Omental fat pad (tissue), 4 donors: ENCODE data around the gene DNAH11. TPM values are rescaled to one million over a fixed set of nuclear protein-coding genes. Genes with fewer than 3 reads are reported as not detected.
"Not testable (repeated sequence)": the region's sequence is repeated elsewhere in the genome, so short reads cannot be mapped to it uniquely, and the experiment has no call there.

ENCODE experiments used
- ATAC-seq: fragments of 150-250 bp; one replicate; pipeline ENCODE4 v1.9.1; 2016; ENCODE audit warnings: mild to moderate bottlenecking, moderate library complexity; ENCODE audit not compliant: low FRiP score
- DNase-seq: peaks from one replicate; pipeline ENCODE4 v3.0.0-alpha.2; 2019; ENCODE audit warnings: low spot score
- total RNA-seq, 4 donors: library from RNA; depleted of rRNA; stranded (reverse); fragments of >200 nt; gene quantifications; one replicate each; pipeline ENCODE4 v1.1.0, GENCODE V29; 2016
- TF ChIP-seq, protein P1 (sequence below), 3 donors: fragments of 450-650 bp; IDR thresholded peaks; one replicate each; pipeline ENCODE4 v1.5.1; 2016 to 2017; ENCODE audit warnings: antibody characterized with exemption in 3 of 3, mild to moderate bottlenecking in 3 of 3, moderate library complexity in 2 of 3

DNAH11 gene
- total RNA-seq, 4 donors from 2014 or later, result 0.32 to 0.88 (median 0.49) TPM

DNA sequence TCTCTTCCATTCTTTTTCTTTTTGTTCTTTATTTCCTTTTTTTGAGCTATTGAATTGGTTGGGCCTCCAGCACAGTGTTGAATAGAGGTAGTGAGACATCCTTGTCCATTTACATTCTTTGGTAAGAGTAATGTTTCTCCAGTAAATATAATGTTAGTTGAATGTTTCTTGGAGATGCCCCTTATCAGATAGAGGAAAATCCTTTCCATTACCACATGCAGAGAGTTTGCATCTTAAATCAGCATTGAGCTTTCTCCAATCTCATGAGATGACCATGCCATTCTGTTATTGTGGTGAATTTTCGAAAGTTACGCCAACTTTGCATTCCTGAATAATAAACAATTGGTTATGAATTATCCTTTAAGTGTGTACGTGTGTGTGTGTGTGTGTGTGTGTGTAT, 127.7 kb downstream of the DNAH11 start:
- TF ChIP-seq, protein P1, sequence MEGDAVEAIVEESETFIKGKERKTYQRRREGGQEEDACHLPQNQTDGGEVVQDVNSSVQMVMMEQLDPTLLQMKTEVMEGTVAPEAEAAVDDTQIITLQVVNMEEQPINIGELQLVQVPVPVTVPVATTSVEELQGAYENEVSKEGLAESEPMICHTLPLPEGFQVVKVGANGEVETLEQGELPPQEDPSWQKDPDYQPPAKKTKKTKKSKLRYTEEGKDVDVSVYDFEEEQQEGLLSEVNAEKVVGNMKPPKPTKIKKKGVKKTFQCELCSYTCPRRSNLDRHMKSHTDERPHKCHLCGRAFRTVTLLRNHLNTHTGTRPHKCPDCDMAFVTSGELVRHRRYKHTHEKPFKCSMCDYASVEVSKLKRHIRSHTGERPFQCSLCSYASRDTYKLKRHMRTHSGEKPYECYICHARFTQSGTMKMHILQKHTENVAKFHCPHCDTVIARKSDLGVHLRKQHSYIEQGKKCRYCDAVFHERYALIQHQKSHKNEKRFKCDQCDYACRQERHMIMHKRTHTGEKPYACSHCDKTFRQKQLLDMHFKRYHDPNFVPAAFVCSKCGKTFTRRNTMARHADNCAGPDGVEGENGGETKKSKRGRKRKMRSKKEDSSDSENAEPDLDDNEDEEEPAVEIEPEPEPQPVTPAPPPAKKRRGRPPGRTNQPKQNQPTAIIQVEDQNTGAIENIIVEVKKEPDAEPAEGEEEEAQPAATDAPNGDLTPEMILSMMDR (IDR thresholded peaks at IDR 0.05), result no peak
- ATAC-seq, result no peak
- no peak for DNase-seq

DNA sequence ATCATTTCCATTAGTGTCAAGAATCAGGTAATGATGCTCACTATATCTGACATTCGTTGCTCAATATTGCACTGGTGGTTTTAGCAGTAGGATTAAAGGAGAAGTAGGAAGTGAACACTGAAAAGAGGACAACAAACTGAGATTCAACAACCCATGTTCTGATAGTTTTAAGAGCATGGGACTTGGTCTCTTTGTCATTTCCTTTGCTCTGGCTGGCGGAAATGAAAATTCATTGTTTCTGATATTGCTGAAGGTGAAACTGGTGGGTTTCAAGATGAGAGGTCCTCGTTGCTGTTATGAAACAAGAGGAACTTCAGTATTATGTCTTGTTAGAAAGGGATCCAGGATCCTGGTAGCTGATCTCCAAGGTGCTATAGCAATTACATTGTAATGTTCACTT, 129.0 kb downstream of the DNAH11 start:
- DNase-seq (no peak), ATAC-seq (no peak)
- TF ChIP-seq, protein P1 (IDR thresholded peaks at IDR 0.05), result no peak

DNA sequence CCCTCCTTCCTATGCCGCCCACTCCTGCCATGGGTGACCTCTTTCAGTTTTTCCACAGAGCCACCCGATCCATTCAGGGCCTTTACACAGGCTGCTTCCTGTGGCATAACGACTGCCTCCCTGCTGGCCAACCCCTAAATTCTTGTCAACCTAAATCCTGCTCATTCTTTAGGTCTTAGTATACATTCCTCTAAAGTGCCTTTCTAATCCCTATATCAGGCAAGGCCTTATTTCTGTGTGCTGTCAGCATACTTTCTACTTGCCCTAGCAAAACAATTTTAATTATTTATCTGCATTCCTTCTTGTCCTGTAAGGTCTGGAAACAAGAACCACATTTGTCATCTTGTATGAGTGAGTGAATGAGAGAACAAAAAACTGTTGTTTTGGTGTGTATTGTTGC, 132.4 kb downstream of the DNAH11 start:
- TF ChIP-seq, protein P1 (IDR thresholded peaks at IDR 0.05), result no peak
- DNase-seq, result no peak
- no peak for ATAC-seq

DNA sequence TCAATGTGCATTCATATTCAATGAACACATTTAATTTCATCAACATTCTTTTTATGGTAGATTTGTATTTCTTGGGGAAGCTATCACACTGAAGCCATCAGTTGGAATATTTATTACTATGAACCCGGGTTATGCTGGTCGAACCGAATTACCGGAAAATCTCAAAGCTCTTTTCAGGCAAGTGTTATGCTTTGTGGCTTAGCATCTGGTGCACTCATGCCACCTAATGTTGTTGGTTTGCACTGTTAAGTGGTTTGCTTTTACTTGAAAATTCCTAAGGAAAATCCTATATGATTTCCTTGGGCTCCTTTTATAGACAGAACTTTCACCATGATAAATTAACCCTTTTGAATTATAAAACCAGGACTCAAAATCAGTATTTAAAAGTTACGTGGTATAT, 147.9 kb downstream of the DNAH11 start:
- TF ChIP-seq, protein P1 (IDR thresholded peaks at IDR 0.05), result no peak
- DNase-seq (no peak), ATAC-seq (no peak)

DNA sequence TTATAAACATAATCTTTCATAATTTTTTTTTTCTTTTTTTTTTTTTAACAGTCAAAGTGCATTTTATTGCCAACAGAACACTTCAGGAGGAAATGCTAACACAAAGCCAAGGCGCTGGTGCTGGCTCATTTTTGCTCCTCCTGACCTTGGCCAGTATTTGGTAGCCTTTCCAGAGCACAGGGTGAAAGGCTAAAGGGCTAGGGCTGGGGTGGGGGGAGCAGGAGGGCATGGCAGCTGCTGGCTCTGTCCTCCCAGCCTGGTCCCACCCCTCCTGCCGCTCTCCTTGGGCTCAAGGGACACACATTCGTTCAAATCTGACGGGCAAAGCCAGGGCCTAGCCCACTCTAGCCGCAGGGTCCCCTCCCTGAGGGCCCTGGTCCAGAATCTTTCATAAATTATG, 148.3 kb downstream of the DNAH11 start:
- DNase-seq, ATAC-seq: not testable (repeated sequence)

DNA sequence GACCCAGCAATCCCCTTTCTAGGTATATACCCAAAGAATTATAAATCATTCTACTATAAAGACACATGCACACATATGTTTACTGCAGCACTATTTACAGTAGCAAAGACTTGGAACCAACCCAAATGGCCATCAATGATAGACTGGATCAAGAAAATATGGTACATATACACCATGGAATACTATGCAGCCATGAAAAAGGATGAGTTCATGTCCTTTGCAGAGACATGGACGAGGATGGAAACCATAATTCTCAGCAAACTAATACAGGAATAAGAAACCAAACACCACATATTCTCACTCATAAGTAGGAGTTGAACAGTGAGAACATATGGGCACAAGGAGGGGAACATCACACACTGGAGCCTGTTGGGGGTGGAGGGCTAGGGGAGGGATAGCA, 157.7 kb downstream of the DNAH11 start:
- not testable (repeated sequence) for DNase-seq, ATAC-seq

DNA sequence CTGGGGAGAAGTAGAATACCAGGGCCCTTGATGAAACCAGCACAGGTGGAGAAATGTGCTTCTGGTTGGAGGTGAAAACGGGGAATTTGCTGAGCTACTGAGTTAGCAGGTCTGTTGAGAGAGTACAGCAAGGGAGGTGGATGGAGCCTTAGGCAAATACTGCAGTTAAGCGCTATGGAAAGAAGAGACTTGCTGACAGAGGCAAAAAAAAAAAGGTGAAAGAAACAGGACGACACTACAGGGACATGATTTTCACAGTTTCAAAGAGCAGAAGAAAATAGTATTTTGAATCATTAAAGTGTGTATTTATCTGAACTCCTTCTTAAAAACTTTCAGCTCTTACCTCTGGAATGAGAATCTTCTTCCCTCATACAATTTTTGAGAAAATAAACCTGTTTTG, 159.5 kb downstream of the DNAH11 start:
- TF ChIP-seq, protein P1 (IDR thresholded peaks at IDR 0.05), result no peak
- no peak for ATAC-seq
- no peak for DNase-seq

DNA sequence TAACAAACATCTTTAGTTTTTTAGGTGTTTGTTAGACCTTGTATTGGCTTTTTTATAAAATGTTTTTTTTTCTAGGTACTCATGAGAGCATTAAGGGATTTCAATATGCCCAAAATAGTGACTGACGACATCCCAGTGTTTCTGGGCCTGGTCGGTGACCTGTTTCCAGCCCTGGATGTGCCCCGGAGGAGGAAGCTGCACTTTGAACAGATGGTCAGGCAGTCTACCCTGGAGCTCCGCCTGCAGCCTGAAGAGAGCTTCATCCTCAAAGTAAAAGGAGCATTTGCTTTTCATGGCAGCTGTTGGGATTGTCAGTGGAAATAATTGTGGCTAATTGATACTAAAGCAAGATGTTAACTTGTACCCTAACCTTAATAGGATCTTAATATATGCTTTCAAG, 161.5 kb downstream of the DNAH11 start:
- no peak for ATAC-seq
- DNase-seq, result no peak
- TF ChIP-seq, protein P1 (IDR thresholded peaks at IDR 0.05), result no peak
